HepG2 (cell line): ENCODE results near the gene SLX9. TPM values are rescaled to one million over a fixed set of nuclear protein-coding genes. Genes with fewer than 3 reads are reported as not detected.

ENCODE experiments used
- ATF7 ChIP-seq, 2 experiments: fragments of 450-650 bp in 1 of 2; sonication (generic) in 1 of 2; formaldehyde crosslinking in 1 of 2; IDR thresholded peaks; 2 replicates each; pipeline versions ENCODE4 v1.4.0 to v1.6.1; 2016 to 2020; ENCODE audit warnings: antibody characterized with exemption in 1 of 2, mild to moderate bottlenecking in 1 of 2, missing genetic modification reagents in 1 of 2
- FOXP1 ChIP-seq, 2 experiments: fragments of 450-650 bp in 1 of 2; IDR thresholded peaks; 2 replicates each; pipeline ENCODE4 v1.6.1; 2017 to 2018; ENCODE audit warnings: antibody characterized with exemption in 1 of 2
- FOXP4 ChIP-seq: sonication (generic); formaldehyde crosslinking; IDR thresholded peaks from 2 replicates; pipeline ENCODE4 v1.4.0; 2020; ENCODE audit warnings: missing genetic modification reagents
- MBNL3 ChIP-seq: fragments of 250-450 bp; sonication (Bioruptor Pico); conservative IDR thresholded peaks from 2 replicates; pipeline ENCODE4 v1.8.0; 2022; ENCODE audit warnings: mild to moderate bottlenecking, inconsistent platforms
- MIER3 ChIP-seq: IDR thresholded peaks from 2 replicates; pipeline ENCODE4 v1.6.1; 2016; ENCODE audit warnings: missing compliant biosample characterization, borderline replicate concordance
- NCOA2 ChIP-seq: sonication (generic); formaldehyde crosslinking; IDR thresholded peaks from 2 replicates; pipeline ENCODE4 v1.8.0; 2022; ENCODE audit warnings: inconsistent platforms
- NFKB2 ChIP-seq: sonication (generic); formaldehyde crosslinking; IDR thresholded peaks from 2 replicates; pipeline ENCODE4 v1.4.0; 2020; ENCODE audit warnings: missing genetic modification reagents, borderline replicate concordance
- PAX8 ChIP-seq: sonication (generic); formaldehyde crosslinking; IDR thresholded peaks from 2 replicates; pipeline ENCODE4 v1.8.0; 2022; ENCODE audit warnings: mild to moderate bottlenecking, missing genetic modification reagents, borderline replicate concordance
- RFX5 ChIP-seq: IDR thresholded peaks from 2 replicates; pipeline ENCODE4 v1.6.1; 2011; ENCODE audit warnings: low read depth, low read length, improper control_type of control experiment
- TAF1 ChIP-seq: sonication (generic); formaldehyde crosslinking; IDR thresholded peaks from 2 replicates; pipeline ENCODE4 v1.4.0; 2020; ENCODE audit warnings: missing genetic modification reagents
- ZNF460 ChIP-seq: sonication (generic); formaldehyde crosslinking; IDR thresholded peaks from 2 replicates; pipeline ENCODE4 v1.5.1; 2020; ENCODE audit warnings: missing genetic modification reagents, mild to moderate bottlenecking, borderline replicate concordance
- ZNF513 ChIP-seq: sonication (generic); formaldehyde crosslinking; conservative IDR thresholded peaks from 2 replicates; pipeline ENCODE4 v1.5.0; 2020; ENCODE audit warnings: missing genetic modification reagents
- ZNF75D ChIP-seq: sonication (generic); formaldehyde crosslinking; IDR thresholded peaks from 2 replicates; pipeline ENCODE4 v1.8.1; 2023; ENCODE audit warnings: missing genetic modification reagents, mild to moderate bottlenecking, borderline replicate concordance
- polyA plus RNA-seq, 8 experiments: library from polyadenylated mRNA; depleted of rRNA in 3 of 8; stranded (reverse) in 7 of 8; unstranded in 1 of 8; fragments of >200 nt; fragmentation: Illumina TruSeq in 4 of 8; extraction: Trizol in 4 of 8; gene quantifications; 2 replicates each; pipeline versions ENCODE4 v1.2.1 to v1.2.3, GENCODE V29; 2011 to 2016; ENCODE audit warnings: low read depth in 4 of 8, missing spikeins in 1 of 8, mixed read lengths in 1 of 8; ENCODE audit not compliant: insufficient read depth in 1 of 8
- total RNA-seq, 5 experiments: library from RNA; depleted of rRNA; stranded (reverse); fragments of >200 nt; fragmentation: Illumina TruSeq; extraction: Trizol; gene quantifications; 2 replicates each; pipeline ENCODE4 v1.2.3, GENCODE V29; 2016; ENCODE audit warnings: low read depth in 1 of 5
- TF ChIP-seq, protein P1 (sequence below), 2 experiments: sonication (generic) in 1 of 2; formaldehyde crosslinking in 1 of 2; IDR thresholded peaks; 2 replicates each; pipeline versions ENCODE4 v1.6.1 to v1.9.0; 2014 to 2022; ENCODE audit warnings: antibody characterized with exemption in 1 of 2, borderline replicate concordance in 1 of 2, inconsistent platforms in 1 of 2, low read depth in 1 of 2, missing genetic modification reagents in 1 of 2
- TF ChIP-seq, protein P2 (sequence below): sonication (generic); formaldehyde crosslinking; IDR thresholded peaks from 2 replicates; pipeline ENCODE4 v1.4.0; 2020; ENCODE audit warnings: mild to moderate bottlenecking, missing genetic modification reagents

The SLX9 gene
- total and polyA plus RNA-seq, 2 of the 13 experiments (the other 11 are each of a cell fraction or from before 2014, with no cell fraction given) = 21.0 to 47.1 TPM

DNA sequence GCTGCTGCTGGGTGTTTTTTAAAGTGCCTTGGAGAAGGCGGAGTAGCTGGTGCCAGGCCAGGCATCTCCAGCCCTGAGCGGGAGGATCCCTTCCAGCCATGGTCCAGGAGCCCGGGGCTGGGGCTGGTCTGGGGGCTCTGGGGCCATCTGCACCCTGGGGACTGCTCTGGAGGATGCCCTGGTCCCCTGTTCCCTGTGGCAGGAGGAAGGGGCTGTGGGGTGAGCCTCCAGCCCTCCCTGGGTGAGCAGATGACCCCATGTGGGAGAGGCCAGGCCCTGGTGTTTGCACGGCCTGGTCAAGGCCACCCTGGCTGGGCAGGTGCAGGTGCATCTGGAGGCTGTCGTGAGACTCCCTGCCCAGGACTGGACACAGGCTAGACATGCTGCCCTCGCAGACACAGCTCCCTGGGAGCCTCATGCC is 56.7 kb downstream of the SLX9 start (continued):
- TF ChIP-seq, protein P1, sequence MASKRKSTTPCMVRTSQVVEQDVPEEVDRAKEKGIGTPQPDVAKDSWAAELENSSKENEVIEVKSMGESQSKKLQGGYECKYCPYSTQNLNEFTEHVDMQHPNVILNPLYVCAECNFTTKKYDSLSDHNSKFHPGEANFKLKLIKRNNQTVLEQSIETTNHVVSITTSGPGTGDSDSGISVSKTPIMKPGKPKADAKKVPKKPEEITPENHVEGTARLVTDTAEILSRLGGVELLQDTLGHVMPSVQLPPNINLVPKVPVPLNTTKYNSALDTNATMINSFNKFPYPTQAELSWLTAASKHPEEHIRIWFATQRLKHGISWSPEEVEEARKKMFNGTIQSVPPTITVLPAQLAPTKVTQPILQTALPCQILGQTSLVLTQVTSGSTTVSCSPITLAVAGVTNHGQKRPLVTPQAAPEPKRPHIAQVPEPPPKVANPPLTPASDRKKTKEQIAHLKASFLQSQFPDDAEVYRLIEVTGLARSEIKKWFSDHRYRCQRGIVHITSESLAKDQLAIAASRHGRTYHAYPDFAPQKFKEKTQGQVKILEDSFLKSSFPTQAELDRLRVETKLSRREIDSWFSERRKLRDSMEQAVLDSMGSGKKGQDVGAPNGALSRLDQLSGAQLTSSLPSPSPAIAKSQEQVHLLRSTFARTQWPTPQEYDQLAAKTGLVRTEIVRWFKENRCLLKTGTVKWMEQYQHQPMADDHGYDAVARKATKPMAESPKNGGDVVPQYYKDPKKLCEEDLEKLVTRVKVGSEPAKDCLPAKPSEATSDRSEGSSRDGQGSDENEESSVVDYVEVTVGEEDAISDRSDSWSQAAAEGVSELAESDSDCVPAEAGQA (IDR thresholded peaks at IDR 0.05; ENCODE audit: low read depth) = no peak
- TF ChIP-seq, protein P1 (CRISPR knock-in tag; IDR thresholded peaks at IDR 0.05; ENCODE audit: borderline replicate concordance) = no peak
- TF ChIP-seq PAX8 (CRISPR knock-in tag) (no peak), NCOA2 (CRISPR knock-in tag) (no peak), TAF1 (CRISPR knock-in tag) (no peak), ZNF513 (no peak), NFKB2 (CRISPR knock-in tag) (no peak), ATF7 (IDR thresholded peaks at IDR 0.05) (no peak), ATF7 (CRISPR knock-in tag; IDR thresholded peaks at IDR 0.05) (no peak), FOXP1 (IDR thresholded peaks at IDR 0.05) (no peak), FOXP1 (CRISPR knock-in tag; IDR thresholded peaks at IDR 0.05) (no peak), ZNF460 (CRISPR knock-in tag) (no peak), FOXP4 (CRISPR knock-in tag) (no peak), MBNL3 (no peak), MIER3 (CRISPR knock-in tag) (no peak), RFX5 (no peak), ZNF75D (CRISPR knock-in tag) (no peak)
- TF ChIP-seq, protein P2, sequence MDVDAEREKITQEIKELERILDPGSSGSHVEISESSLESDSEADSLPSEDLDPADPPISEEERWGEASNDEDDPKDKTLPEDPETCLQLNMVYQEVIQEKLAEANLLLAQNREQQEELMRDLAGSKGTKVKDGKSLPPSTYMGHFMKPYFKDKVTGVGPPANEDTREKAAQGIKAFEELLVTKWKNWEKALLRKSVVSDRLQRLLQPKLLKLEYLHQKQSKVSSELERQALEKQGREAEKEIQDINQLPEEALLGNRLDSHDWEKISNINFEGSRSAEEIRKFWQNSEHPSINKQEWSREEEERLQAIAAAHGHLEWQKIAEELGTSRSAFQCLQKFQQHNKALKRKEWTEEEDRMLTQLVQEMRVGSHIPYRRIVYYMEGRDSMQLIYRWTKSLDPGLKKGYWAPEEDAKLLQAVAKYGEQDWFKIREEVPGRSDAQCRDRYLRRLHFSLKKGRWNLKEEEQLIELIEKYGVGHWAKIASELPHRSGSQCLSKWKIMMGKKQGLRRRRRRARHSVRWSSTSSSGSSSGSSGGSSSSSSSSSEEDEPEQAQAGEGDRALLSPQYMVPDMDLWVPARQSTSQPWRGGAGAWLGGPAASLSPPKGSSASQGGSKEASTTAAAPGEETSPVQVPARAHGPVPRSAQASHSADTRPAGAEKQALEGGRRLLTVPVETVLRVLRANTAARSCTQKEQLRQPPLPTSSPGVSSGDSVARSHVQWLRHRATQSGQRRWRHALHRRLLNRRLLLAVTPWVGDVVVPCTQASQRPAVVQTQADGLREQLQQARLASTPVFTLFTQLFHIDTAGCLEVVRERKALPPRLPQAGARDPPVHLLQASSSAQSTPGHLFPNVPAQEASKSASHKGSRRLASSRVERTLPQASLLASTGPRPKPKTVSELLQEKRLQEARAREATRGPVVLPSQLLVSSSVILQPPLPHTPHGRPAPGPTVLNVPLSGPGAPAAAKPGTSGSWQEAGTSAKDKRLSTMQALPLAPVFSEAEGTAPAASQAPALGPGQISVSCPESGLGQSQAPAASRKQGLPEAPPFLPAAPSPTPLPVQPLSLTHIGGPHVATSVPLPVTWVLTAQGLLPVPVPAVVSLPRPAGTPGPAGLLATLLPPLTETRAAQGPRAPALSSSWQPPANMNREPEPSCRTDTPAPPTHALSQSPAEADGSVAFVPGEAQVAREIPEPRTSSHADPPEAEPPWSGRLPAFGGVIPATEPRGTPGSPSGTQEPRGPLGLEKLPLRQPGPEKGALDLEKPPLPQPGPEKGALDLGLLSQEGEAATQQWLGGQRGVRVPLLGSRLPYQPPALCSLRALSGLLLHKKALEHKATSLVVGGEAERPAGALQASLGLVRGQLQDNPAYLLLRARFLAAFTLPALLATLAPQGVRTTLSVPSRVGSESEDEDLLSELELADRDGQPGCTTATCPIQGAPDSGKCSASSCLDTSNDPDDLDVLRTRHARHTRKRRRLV (CRISPR knock-in tag) = no peak
